ENCODE data around the gene RIMKLA.

The RIMKLA gene

GRCh38 chr1:42430286-42431135, 49.9 kb downstream of the RIMKLA start:
- no peak for TF ChIP-seq CTCF (IDR thresholded peaks at IDR 0.05; ENCODE audit: low read depth, low read length)
- no peak for DNase-seq (ENCODE audit: extremely low read depth, low read depth)

GRCh38 chr1:42431514-42431913, 50.9 kb downstream of the RIMKLA start:
- TF ChIP-seq CTCF (IDR thresholded peaks at IDR 0.05; ENCODE audit: low read depth, low read length): no peak
- DNase-seq (ENCODE audit: extremely low read depth, low read depth): no peak

- DNase-seq (ENCODE audit: extremely low read depth, low read depth): no peak
- no peak for TF ChIP-seq CTCF (IDR thresholded peaks at IDR 0.05; ENCODE audit: low read depth, low read length)
Measured at GRCh38 chr1:42432714-42433113, 52.1 kb downstream of the RIMKLA start.

- DNase-seq (ENCODE audit: extremely low read depth, low read depth): no peak
- no peak for TF ChIP-seq CTCF (IDR thresholded peaks at IDR 0.05; ENCODE audit: low read depth, low read length)
Measured at GRCh38 chr1:42433369-42433768, 52.8 kb downstream of the RIMKLA start.

GRCh38 chr1:42434340-42434739, 53.7 kb downstream of the RIMKLA start:
- no peak for TF ChIP-seq CTCF (IDR thresholded peaks at IDR 0.05; ENCODE audit: low read depth, low read length)
- no peak for DNase-seq (ENCODE audit: extremely low read depth, low read depth)

- no peak for TF ChIP-seq CTCF (IDR thresholded peaks at IDR 0.05; ENCODE audit: low read depth, low read length)
- DNase-seq (ENCODE audit: extremely low read depth, low read depth): no peak
Measured at GRCh38 chr1:42439940-42440339, 59.3 kb downstream of the RIMKLA start.

- no peak for DNase-seq (ENCODE audit: extremely low read depth, low read depth)
- TF ChIP-seq CTCF (IDR thresholded peaks at IDR 0.05; ENCODE audit: low read depth, low read length): no peak
Measured at GRCh38 chr1:42442662-42443061, 62.1 kb downstream of the RIMKLA start.
